HG03064 (cell line): ENCODE data around the gene LDLRAP1.

Experiments
- ATAC-seq: cut with Tn5 transposase; IDR thresholded peaks from one replicate; pipeline ENCODE4 v1.9.1; 2021; ENCODE audit warnings: low read depth; ENCODE audit not compliant: unreplicated experiment

Gene LDLRAP1

DNA sequence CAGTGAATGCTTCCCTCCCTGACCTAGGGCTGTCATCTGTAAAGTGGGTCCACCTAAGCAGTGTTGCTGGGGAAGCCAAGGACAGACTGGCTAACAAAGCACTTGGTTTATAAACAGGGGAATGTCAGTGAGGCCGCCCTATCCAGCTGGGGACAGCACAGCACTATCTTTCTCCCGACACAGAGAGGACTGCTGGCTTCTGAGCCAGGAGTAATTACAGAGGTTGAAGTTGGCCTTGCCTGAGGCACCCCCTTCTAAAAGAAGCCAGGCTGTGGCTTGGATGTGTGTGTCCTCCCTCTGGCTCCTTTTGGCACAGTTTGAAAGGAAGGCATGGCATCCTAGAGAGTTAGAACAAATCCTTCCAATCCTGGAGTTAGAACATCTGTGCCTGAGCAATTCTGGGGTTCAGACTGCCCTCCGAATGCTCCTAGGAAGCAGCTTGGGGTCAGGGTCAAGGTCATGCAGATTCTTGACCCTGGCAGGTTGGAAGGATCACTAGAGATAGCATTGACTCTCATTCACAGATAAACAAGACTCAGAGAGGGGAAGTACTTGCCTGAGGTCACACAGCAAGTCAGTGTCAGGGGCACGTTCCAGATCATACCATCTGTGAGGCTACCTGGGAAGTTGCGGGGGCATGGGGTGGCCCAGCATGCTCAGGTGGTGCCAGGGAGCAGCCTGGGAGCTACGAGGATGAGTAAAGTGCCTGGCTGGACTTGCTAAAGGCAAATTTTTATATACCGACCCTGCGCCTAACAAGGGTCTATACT, 1.3 kb upstream of the LDLRAP1 start:
- no peak for ATAC-seq

DNA sequence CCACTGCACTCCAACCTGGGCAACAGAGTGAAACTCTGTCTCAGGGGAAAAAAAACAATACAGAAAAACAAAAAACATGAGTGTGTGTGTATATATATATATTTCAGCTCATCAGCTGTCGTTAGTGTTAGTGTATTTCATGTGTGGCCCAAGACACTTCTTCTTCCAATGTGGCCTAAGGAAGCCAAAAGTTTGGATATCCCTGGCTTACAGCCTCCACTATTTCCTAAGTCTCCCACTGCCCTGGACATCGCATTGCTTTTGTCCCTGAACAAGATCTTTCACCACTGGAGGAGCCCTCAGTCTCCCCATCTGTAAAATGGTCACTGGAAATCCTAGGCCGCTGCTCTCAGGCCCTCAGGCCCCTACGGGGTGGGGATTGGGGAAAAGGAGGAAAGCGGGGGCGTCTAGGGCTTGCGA, 391 bp upstream of the LDLRAP1 start:
- ATAC-seq = no peak

DNA sequence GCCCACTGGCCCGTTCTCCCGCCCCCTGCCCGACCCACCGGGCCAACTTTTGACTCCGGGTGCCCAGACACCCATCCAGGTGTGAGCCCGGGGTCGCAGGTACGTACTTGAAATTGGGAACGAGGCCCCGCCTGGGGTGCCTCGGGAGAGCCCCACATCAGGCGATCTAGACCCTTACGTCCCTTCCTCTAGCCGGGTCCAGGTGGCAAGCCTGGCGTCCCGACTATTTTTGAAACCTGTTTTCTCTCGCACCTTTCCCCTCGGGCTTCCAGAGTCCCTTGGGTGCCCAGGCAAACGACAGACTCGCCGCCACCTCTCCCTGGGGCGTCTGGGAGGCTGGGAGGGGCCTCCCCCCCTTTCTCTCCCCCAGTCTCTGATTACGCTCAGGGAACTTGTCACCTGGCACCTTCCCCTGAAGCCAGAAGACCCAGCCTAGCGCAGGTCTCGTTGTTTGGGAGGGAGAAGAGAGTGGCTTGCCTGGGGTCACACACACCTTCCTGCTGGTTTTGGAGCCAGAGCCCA, 898 bp downstream of the LDLRAP1 start:
- no peak for ATAC-seq

DNA sequence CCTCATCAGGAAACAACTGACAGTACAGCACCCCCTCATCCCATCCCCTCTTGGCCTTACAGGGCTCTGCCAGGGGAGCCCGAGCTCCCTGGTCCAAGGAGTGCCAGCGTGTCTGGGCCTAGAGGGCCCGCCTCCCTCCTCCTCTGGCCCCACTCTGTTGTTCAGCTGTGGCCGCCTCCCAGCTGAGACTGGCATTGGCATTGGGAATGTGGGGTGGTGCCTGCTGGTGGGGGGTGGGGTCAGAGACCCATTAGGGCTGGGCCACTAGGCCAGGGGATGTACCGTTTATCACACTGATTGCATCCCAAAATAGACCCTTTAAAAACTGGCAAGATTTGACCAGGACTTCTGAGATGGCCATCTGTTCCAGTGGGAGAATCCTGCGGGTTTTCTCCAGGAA, 1.4 kb downstream of the LDLRAP1 start:
- ATAC-seq = no peak

DNA sequence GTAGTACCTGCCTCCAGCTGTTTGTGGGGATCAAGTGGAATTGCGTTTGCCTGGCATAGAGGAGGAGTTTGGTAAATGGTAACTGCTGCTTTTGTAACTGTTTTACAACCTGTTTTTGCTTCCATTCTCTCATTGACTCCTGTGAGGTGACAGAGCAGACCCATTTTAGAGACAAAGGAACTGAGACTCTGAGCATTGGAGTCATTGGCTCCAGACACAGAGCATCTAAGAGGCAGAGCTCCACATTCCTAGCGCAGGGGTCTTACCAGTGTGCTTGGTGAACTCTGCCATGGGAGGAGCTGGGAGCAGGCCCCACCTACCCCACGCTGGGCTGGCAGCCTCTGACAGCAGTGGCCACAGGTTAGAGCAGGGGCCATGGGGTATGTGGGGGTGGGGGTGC, 2.4 kb downstream of the LDLRAP1 start:
- no peak for ATAC-seq

DNA sequence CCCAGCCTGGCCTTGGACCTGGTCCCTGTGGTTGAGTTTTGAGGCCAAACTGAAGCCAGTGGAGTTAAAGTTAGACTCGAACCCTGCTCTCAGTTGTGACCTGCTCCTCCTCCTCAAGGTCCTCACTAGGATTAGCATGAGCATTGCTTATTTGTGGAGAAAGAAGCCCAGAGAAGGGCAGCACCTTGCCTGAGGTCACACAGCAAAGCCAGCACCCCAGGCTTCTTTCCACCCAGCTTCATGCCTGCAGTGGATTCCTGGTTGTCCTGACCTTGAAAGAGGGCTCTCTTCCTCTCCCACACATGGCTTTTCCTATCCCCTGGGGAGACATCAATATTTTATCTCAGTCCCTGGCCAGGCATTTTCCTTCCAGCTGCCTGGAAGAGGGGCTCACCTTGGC, 2.8 kb downstream of the LDLRAP1 start:
- no peak for ATAC-seq

DNA sequence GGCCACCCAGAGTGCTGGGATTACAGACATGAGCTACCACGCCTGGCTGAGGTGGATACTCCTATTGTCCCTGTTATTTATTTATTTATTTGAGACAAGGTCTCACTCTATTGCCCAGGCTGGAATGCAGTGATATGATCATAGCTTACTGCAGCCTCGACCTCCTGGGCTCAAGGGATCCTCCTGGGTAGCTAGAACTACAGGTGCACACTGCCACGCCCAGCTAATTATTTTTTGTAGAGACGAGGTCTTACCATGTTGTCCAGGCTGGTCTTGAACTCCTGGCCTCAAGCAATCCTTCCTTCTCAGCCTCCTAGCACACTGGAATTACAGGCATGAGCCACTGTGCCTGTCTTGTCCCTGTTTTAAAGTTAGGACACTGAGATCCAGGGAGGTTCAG, 5.2 kb downstream of the LDLRAP1 start:
- no peak for ATAC-seq

DNA sequence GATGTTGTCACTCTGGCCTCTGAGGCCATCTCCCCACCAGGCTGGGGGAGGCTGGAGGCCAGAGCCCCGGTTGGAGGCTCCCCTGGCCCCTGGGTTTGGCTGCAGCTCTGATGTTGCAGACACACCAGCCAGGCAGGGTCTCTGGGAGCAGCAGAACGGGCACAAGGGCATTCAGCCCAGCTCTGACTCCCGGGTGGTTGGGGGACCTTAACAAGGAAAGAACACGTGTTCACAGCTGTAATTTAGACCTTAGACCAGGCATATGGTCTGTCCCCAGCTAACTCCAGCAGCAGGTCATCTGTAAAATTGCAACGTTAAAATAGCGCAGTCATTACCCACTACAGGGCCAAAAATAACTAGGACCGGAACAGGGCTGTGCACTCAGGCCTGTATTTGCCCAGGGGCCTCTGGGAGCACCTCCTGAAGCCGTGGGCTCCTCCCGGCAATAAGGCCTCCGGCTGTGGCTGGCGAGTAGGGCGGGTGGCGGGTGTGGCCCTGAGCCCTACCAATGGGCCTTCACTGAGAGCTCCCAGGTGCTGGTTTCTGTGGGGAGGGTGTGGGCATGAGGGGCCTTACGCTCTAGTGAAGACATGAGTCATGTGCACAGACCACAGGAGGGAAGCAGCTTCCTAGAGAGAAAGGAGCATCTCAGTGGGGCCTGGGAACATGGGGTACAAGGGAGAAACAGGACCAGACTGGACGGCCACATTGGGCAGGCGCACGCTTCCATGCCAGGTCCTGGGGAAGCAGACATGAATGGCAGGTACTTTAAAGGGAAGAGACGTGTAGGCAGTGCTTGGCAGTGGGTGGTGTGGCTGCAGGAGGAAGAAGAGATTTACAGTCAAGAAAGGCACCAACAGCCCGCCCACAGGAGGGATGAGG, 6.1 kb downstream of the LDLRAP1 start:
- peak; percentile 75 for ATAC-seq

DNA sequence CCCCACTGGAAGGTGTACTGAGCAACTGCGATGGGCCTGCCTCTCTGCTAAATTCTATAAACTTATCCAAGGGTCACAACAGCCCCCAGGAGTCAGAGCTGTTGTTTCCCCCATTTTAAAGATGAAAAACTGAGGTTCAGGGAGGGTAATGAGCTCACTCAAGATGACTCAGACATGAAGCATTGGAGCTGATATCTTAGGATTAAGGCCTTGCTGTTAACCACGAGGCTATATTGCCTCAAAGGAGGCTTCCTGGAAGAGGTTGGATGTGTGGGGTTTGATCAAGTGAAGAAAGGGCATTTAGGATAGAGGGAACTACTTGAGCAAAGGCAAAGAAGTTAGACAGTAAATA, 6.7 kb downstream of the LDLRAP1 start:
- ATAC-seq = no peak

DNA sequence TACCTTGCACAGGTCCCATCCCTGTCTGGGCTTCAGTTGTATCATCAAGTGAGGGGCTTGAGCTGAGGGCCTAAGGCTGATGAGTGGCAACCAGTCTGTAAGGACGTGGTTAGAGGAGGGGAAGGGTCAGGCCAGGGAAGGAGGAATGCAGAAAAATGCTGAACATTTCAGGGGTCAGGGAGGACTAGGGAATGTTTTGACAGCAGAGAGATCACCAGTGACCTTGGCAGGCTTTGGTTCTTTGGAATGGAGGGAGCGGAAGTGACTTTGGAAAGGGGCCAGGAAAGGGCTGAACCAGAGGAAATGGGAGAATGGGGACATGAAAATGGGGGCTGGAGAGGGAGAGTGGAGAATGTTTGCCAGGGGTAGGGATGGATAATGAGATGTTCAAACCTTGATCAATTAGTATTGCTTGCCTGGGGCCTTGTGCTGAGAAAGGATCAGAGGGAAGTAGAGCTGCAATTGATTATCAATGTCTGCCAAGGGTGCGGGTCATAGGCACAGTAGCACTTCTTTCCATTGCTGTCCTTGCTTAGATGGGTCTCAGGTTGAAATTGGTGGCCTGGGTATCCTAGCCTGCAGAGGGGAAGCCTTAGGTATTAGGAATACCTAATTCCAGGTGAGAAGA, 7.4 kb downstream of the LDLRAP1 start:
- no peak for ATAC-seq

DNA sequence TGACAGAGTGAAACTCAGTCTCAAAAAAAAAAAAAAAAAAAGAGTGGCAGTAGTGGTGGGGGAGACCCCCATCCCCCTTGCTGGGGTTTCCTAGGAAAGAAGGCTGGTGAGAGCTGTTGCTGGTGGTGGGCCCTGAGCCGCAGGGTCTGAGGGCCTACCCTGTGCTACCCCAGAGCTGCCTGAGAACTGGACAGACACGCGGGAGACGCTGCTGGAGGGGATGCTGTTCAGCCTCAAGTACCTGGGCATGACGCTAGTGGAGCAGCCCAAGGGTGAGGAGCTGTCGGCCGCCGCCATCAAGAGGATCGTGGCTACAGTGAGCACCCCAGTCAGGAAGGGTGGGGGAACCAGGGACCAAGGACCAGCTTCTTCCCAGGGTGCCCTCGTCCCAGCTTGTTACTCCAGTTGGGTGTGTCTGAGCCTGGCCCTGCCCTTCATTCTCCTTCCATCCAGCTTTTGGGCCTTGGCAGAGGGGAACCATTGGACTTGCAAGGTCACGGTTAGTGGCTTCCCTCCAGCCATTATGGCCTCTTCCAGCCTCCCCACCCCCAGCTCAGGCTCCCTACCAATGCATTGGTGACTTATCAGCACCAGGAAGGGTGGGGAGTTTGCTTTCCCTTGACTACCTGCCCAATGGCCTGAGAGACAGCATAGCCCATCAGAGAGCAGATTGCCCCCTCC, 10.5 kb downstream of the LDLRAP1 start:
- ATAC-seq = no peak

DNA sequence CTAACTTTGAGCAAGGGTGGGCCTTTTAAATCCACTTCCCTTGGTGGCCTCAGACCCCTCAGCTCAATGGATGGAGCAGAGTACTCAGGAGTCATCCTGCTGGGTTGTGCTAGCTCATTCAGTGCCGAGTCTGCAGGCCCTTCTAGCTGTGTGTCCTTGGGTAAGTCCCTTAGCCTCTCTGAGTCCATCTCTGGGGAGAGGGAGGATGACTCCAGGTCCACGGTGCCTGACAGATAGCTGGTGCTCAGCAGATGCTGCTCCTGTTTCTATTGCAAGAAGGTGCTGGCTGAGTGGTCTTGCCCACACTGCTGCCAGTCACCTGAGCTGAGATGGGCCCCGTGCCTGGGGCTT, 11.0 kb downstream of the LDLRAP1 start:
- ATAC-seq = no peak

DNA sequence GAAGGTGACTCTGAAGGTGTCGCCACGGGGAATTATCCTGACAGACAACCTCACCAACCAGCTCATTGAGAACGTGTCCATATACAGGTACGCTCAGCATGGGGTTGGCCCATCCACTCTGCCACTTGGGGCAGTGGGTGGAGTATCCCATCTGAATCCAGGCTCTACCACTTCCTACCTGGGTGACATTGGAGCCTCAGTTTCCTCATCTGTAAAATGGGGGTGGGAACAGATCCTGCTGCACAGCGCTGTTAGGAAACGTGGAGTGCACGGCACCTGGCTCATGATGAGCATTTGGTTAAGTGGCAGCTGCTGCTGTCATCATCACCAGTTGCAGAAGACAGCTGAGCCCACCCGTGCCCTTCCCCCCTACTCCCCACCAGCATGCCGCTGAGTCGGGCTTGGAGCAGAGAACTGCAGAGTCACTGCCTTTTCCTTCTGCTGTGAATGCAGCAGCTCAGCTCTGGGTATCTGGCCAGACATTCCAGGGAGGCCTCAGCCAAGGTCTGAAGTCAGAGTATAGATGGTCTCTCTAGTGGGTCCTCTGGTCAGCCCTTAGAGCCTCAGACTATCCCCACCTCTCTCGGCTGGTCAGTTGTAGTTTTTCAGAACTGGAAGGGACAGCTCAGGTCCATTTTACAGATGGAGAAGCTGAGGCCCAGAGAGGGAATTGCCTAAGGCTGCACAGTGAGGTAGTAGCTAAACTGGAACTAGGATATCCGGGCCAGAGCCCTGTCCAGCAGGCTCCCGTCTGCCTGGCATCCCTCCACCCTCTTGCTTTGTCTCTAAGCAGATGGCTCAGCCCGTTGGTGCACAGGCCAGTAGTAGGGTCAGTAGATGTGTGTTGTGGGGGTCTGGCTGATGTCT, 11.7 kb downstream of the LDLRAP1 start:
- no peak for ATAC-seq

DNA sequence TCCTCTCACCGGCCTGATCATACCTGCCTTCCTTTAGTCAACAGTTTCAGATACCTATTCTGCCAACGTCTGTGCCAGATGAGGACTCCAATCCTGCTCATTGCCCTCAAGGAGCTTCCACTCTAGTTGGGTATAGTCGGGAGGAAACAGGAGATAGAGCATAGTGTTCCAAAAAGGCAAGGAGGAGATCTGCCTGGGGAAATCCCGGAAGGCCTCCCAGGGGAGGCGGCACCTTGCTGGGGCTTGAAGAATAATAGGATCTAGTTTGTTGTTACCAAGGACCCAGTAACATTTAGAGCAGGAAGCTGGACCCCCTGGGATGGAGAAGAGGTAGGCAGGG, 12.3 kb downstream of the LDLRAP1 start:
- no peak for ATAC-seq

DNA sequence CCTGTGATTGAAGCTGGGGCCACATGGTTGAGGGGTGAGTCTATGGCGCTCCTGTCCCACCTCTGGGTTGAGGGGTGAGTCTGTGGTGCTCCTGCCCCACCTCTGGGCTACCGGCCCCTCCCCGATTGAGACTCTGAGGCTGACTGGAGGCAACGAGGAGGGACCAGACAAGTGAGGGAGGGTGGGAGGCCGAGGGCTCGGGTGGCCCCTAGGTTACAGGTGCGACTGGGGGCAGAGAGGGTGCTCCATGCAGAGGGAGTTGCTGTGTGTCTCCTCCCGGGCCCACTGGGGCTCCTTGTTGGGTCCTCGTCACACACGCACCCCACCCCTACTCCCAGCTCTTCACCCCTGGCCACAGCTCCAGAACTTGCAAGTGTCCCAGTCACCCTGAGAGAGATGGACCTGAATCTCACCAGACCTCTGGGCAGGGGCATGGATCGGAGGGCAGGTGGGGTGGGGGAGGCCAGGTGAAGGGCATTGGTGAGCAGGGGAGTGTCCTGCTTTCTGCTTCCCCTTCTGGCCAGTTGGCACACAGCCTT, 12.8 kb downstream of the LDLRAP1 start:
- ATAC-seq = no peak

DNA sequence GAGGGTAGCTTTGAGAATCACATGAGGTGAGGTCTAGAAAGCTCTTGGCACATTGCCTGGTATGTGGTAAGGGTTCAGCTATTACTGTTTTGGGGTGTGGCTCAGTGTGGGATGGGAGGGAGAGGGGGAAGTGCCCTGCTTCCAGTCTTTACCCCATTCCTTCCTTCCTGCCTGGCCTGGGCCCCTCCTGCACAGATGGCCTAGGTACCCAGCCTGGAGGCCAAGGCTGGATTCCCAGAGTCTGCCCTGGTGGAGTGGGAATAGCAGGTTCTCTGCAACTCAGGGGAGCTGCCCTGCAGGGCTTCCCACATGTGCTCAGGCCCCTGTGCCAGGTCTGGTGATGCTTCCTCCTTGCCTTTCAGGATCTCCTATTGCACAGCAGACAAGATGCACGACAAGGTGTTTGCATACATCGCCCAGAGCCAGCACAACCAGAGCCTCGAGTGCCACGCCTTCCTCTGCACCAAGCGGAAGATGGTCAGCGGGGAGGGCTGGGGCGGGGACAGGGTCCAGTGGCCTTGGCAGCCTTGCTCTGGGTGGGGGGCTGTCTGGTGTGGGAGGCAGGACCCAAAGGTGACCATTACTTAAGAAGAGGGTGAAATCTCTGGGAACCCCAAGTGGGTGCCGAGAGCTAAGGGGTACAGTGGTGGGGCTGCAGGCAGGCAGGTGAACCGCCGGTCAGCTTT, 13.5 kb downstream of the LDLRAP1 start:
- no peak for ATAC-seq

DNA sequence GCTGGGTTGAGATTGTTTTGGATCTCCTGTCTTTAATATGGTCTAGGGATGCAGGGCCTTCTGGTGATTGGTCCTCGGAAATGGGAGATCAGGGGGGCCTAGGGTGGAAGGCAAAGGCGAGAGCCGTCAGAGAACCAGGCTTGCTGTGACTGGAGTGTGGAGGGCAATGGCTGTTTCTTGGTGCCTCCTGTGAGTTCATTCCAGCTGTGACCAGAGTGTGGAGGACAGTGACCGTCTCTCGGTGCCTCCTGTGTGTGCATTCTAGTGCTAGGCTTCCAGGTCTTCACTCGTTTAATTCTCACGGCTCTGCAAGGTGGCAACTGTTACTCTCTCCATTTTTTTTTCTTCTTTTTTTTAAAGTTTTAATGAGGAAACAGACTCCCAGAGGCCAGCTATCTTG, 14.1 kb downstream of the LDLRAP1 start:
- ATAC-seq = no peak

DNA sequence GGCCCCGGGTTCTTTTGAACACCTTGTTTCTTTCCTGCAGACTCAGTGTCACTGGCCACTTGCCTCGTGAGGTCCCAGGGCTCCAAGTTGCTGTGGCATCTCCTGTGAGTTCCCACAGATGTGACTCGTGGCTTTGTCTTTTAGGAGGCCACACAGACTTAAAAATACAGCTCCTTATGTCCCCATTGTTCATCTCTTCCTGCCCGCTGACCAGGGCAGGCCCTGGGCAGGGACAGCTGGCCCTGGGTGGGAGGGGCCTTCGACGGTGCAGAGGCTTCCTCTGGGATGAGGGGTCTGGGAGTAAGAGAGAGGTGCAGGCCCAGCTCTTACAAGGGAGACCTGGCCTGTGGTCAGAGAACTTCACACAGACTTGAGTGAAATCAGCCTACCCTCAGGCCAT, 15.6 kb downstream of the LDLRAP1 start:
- no peak for ATAC-seq

DNA sequence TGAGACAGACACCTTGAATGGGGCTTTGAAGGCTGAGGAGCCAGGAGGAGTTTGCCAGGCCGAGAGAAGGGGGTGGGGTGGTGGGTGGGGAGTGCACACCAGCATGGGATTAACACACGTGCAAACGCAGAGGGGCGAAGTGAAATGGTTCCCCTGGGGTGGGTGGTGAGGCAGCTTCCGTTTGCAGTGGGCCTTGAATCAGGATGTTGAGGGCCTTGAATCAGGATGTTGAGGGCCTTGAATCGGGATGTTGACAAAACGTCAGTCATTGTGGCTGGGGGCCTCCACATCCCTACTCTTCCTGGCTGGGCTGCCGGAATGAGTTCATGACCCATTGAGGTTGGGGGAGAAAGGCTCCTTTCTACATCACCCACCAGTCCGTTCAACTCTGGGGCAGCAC, 16.6 kb downstream of the LDLRAP1 start:
- no peak for ATAC-seq
